Osteoblast (primary cell): ENCODE results near the gene NRAP. TPM values are rescaled to one million over a fixed set of nuclear protein-coding genes. Genes with fewer than 3 reads are reported as not detected.

Source experiments
- DNase-seq: peaks from one replicate; pipeline ENCODE4 v3.0.0; 2011; ENCODE audit warnings: low spot score, mixed read lengths; ENCODE audit not compliant: insufficient read length; ENCODE audit errors: missing footprints
- H2AFZ ChIP-seq: 2 replicates; pipeline ENCODE4 v1.6.0; 2011; ENCODE audit warnings: mild to moderate bottlenecking, low read length
- H3K27ac ChIP-seq: 2 replicates; pipeline ENCODE4 v1.5.1; 2011; ENCODE audit warnings: mild to moderate bottlenecking, low read depth, low read length, moderate library complexity
- H3K27me3 ChIP-seq: 2 replicates; pipeline ENCODE4 v1.6.0; 2012; ENCODE audit warnings: mild to moderate bottlenecking, control low read depth, inconsistent platforms, low read length, moderate library complexity; ENCODE audit not compliant: insufficient read depth
- H3K36me3 ChIP-seq: 2 replicates; pipeline ENCODE4 v1.5.1; 2011; ENCODE audit warnings: mild to moderate bottlenecking, low read length, control low read depth, moderate library complexity; ENCODE audit not compliant: insufficient read depth
- H3K4me1 ChIP-seq: 2 replicates; pipeline ENCODE4 v1.5.1; 2011; ENCODE audit warnings: mild to moderate bottlenecking, low read length, control low read depth, moderate library complexity; ENCODE audit not compliant: insufficient read depth
- H3K4me2 ChIP-seq: 2 replicates; pipeline ENCODE4 v1.6.0; 2011; ENCODE audit warnings: mild to moderate bottlenecking, low read length; ENCODE audit not compliant: insufficient read depth
- H3K4me3 ChIP-seq: fragments of 200-600 bp; sonication (generic); 3 replicates; pipeline ENCODE4 v1.5.1; 2012; ENCODE audit warnings: mild to moderate bottlenecking, low read length, inconsistent platforms; ENCODE audit not compliant: insufficient read depth
- H3K79me2 ChIP-seq: 2 replicates; pipeline ENCODE4 v1.6.0; 2012; ENCODE audit warnings: mild to moderate bottlenecking, low read length, control low read depth, inconsistent platforms; ENCODE audit not compliant: insufficient read depth
- H3K9me3 ChIP-seq: 2 replicates; pipeline ENCODE4 v1.5.1; 2011; ENCODE audit warnings: low read depth, low read length, control low read depth
- H4K20me1 ChIP-seq: 2 replicates; pipeline ENCODE4 v1.6.0; 2012; ENCODE audit warnings: mild to moderate bottlenecking, low read length, control low read depth; ENCODE audit not compliant: insufficient read depth
- CTCF ChIP-seq: IDR thresholded peaks from 2 replicates; pipeline ENCODE4 v1.5.1; 2011; ENCODE audit warnings: mild to moderate bottlenecking, low read depth, low read length, moderate library complexity; ENCODE audit errors: extremely low read depth
- total RNA-seq: library from RNA; depleted of rRNA; stranded (reverse); fragments of >200 nt; gene quantifications from 2 replicates; pipeline ENCODE4 v1.2.3, GENCODE V29; 2012

Gene NRAP
- total RNA-seq, 1 donor = not detected

- no peaks in the 10 kb centered on the region for H3K4me1 ChIP-seq
- no peak overlapping the region for H3K4me2 ChIP-seq
- H3K27ac ChIP-seq = no peak overlapping the region
- no peak overlapping the region for H3K4me3 ChIP-seq
- H3K36me3 ChIP-seq = no peaks in the 10 kb centered on the region
- no peaks in the 10 kb centered on the region for H3K9me3 ChIP-seq
- DNase-seq = no peak
- no peaks in the 10 kb centered on the region for H3K79me2 ChIP-seq
- TF ChIP-seq CTCF = no peak
- no peaks in the 10 kb centered on the region for H3K27me3 ChIP-seq
- H2AFZ ChIP-seq = no peak overlapping the region
- no peaks in the 10 kb centered on the region for H4K20me1 ChIP-seq
These were observed 74.6 kb downstream of the NRAP start for GRCh38 chr10:113589201-113589770.

GRCh38 chr10:113585949-113586348 lies 77.9 kb downstream of the NRAP start:
- no peak for DNase-seq
- Histone ChIP-seq H3K36me3 (no peaks in the 10 kb centered on the region), H4K20me1 (no peaks in the 10 kb centered on the region), H3K4me2 (no peak overlapping the region), H3K9me3 (no peaks in the 10 kb centered on the region), H3K27me3 (no peaks in the 10 kb centered on the region), H2AFZ (no peak overlapping the region), H3K27ac (no peak overlapping the region), H3K4me3 (no peak overlapping the region), H3K4me1 (no peaks in the 10 kb centered on the region), H3K79me2 (no peaks in the 10 kb centered on the region)
- no peak for TF ChIP-seq CTCF

- Histone ChIP-seq H3K9me3 (no peaks in the 10 kb centered on the region), H3K4me2 (no peak overlapping the region), H2AFZ (no peak overlapping the region), H4K20me1 (no peaks in the 10 kb centered on the region), H3K27me3 (no peaks in the 10 kb centered on the region), H3K36me3 (no peaks in the 10 kb centered on the region), H3K79me2 (no peaks in the 10 kb centered on the region), H3K27ac (no peak overlapping the region), H3K4me1 (no peaks in the 10 kb centered on the region), H3K4me3 (no peak overlapping the region)
- no peak for DNase-seq
- TF ChIP-seq CTCF = no peak
These were observed 80.3 kb downstream of the NRAP start for GRCh38 chr10:113583571-113583970.

GRCh38 chr10:113581092-113581491 lies 82.7 kb downstream of the NRAP start:
- no peak for DNase-seq
- no peak for TF ChIP-seq CTCF
- Histone ChIP-seq H3K27me3 (no peaks in the 10 kb centered on the region), H3K9me3 (no peaks in the 10 kb centered on the region), H3K27ac (no peak overlapping the region), H3K4me2 (no peak overlapping the region), H2AFZ (no peak overlapping the region), H3K79me2 (no peaks in the 10 kb centered on the region), H3K4me3 (no peak overlapping the region), H3K36me3 (no peaks in the 10 kb centered on the region), H3K4me1 (no peaks in the 10 kb centered on the region), H4K20me1 (no peaks in the 10 kb centered on the region)
